WTC11 (cell line): ENCODE measurements around the gene GALNT12.

Source experiments
- ESRRA ChIP-seq: sonication (generic); formaldehyde crosslinking; IDR thresholded peaks from 2 replicates; pipeline ENCODE4 v1.8.1; 2022; ENCODE audit warnings: mild to moderate bottlenecking, missing genetic modification reagents, borderline replicate concordance
- ETV6 ChIP-seq: sonication (generic); formaldehyde crosslinking; IDR thresholded peaks from 2 replicates; pipeline ENCODE4 v1.8.1; 2022; ENCODE audit warnings: mild to moderate bottlenecking, missing genetic modification reagents
- FOXP1 ChIP-seq: sonication (generic); formaldehyde crosslinking; IDR thresholded peaks from 2 replicates; pipeline ENCODE4 v1.8.0; 2022; ENCODE audit warnings: missing genetic modification reagents, mild to moderate bottlenecking, moderate library complexity, borderline replicate concordance
- JUN ChIP-seq: sonication (generic); formaldehyde crosslinking; IDR thresholded peaks from 2 replicates; pipeline ENCODE4 v1.8.0; 2023; ENCODE audit warnings: mild to moderate bottlenecking, missing genetic modification reagents
- NR1H2 ChIP-seq: sonication (generic); formaldehyde crosslinking; IDR thresholded peaks from 2 replicates; pipeline ENCODE4 v1.9.0; 2021; ENCODE audit warnings: mild to moderate bottlenecking, moderate library complexity, missing genetic modification reagents
- TEAD4 ChIP-seq: sonication (generic); formaldehyde crosslinking; IDR thresholded peaks from 2 replicates; pipeline ENCODE4 v1.8.0; 2022; ENCODE audit warnings: mild to moderate bottlenecking, missing genetic modification reagents
- ZBTB21 ChIP-seq: sonication (generic); formaldehyde crosslinking; IDR thresholded peaks from 2 replicates; pipeline ENCODE4 v1.8.1; 2023; ENCODE audit warnings: mild to moderate bottlenecking, missing genetic modification reagents, borderline replicate concordance
- ZNF263 ChIP-seq: sonication (generic); formaldehyde crosslinking; IDR thresholded peaks from 2 replicates; pipeline ENCODE4 v1.8.1; 2022; ENCODE audit warnings: low read depth, mild to moderate bottlenecking, moderate library complexity, missing genetic modification reagents
- TF ChIP-seq, protein P1 (sequence below): fragments of 200-600 bp; IDR thresholded peaks from 2 replicates; pipeline ENCODE4 v1.8.0; 2022; ENCODE audit warnings: antibody characterized with exemption
- TF ChIP-seq, protein P2 (sequence below): sonication (generic); formaldehyde crosslinking; IDR thresholded peaks from 2 replicates; pipeline ENCODE4 v1.8.0; 2022; ENCODE audit warnings: mild to moderate bottlenecking, missing genetic modification reagents
- TF ChIP-seq, protein P3 (sequence below): sonication (generic); formaldehyde crosslinking; IDR thresholded peaks from 2 replicates; pipeline ENCODE4 v1.8.1; 2023; ENCODE audit warnings: mild to moderate bottlenecking, moderate library complexity, missing genetic modification reagents
- TF ChIP-seq, protein P4 (sequence below): sonication (generic); formaldehyde crosslinking; IDR thresholded peaks from 2 replicates; pipeline ENCODE4 v1.8.0; 2022; ENCODE audit warnings: missing genetic modification reagents
- TF ChIP-seq, protein P5 (sequence below): sonication (generic); formaldehyde crosslinking; IDR thresholded peaks from 2 replicates; pipeline ENCODE4 v1.8.0; 2022; ENCODE audit warnings: mild to moderate bottlenecking, missing genetic modification reagents
- TF ChIP-seq, protein P6 (sequence below): sonication (generic); formaldehyde crosslinking; IDR thresholded peaks from 2 replicates; pipeline ENCODE4 v1.8.1; 2023; ENCODE audit warnings: mild to moderate bottlenecking, missing genetic modification reagents, moderate library complexity

DNA sequence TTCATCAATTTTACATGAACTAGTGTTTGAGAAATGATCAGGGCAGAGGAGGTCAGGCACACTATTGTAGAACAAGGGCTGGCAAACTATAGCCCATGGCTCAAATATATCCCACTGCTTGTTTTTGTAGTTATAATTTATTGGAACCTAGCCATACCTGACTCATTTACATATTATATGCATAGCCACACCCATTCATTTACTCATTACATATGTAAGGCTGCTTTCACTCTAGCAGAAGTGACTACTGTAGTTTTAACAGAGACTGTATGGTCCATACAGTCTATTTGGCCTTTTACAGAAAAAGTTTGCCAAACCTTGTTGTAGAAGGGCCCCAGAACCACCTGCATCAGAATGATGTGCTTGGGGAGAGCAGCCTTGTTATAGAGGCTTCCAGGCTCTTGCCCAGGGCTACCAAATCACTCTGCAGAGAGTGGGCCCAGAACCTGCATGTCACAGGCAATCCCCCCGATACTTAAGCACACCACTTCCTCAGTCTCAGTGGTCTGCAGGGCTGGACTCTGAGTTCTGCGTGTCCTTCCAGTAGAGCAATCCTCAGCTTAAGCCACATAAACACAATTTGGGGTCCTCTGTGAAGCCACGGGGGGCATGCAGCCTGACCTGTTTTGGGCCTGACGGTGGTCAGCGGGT lies 17.9 kb upstream of the GALNT12 start:
- TF ChIP-seq, protein P1, sequence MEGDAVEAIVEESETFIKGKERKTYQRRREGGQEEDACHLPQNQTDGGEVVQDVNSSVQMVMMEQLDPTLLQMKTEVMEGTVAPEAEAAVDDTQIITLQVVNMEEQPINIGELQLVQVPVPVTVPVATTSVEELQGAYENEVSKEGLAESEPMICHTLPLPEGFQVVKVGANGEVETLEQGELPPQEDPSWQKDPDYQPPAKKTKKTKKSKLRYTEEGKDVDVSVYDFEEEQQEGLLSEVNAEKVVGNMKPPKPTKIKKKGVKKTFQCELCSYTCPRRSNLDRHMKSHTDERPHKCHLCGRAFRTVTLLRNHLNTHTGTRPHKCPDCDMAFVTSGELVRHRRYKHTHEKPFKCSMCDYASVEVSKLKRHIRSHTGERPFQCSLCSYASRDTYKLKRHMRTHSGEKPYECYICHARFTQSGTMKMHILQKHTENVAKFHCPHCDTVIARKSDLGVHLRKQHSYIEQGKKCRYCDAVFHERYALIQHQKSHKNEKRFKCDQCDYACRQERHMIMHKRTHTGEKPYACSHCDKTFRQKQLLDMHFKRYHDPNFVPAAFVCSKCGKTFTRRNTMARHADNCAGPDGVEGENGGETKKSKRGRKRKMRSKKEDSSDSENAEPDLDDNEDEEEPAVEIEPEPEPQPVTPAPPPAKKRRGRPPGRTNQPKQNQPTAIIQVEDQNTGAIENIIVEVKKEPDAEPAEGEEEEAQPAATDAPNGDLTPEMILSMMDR = no peak
- no peak for TF ChIP-seq ZNF263 (CRISPR knock-in tag)
- no peak for TF ChIP-seq JUN
- TF ChIP-seq, protein P2, sequence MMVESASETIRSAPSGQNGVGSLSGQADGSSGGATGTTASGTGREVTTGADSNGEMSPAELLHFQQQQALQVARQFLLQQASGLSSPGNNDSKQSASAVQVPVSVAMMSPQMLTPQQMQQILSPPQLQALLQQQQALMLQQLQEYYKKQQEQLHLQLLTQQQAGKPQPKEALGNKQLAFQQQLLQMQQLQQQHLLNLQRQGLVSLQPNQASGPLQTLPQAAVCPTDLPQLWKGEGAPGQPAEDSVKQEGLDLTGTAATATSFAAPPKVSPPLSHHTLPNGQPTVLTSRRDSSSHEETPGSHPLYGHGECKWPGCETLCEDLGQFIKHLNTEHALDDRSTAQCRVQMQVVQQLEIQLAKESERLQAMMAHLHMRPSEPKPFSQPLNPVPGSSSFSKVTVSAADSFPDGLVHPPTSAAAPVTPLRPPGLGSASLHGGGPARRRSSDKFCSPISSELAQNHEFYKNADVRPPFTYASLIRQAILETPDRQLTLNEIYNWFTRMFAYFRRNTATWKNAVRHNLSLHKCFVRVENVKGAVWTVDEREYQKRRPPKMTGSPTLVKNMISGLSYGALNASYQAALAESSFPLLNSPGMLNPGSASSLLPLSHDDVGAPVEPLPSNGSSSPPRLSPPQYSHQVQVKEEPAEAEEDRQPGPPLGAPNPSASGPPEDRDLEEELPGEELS (CRISPR knock-in tag) = no peak
- no peak for TF ChIP-seq TEAD4 (CRISPR knock-in tag)
- TF ChIP-seq, protein P3, sequence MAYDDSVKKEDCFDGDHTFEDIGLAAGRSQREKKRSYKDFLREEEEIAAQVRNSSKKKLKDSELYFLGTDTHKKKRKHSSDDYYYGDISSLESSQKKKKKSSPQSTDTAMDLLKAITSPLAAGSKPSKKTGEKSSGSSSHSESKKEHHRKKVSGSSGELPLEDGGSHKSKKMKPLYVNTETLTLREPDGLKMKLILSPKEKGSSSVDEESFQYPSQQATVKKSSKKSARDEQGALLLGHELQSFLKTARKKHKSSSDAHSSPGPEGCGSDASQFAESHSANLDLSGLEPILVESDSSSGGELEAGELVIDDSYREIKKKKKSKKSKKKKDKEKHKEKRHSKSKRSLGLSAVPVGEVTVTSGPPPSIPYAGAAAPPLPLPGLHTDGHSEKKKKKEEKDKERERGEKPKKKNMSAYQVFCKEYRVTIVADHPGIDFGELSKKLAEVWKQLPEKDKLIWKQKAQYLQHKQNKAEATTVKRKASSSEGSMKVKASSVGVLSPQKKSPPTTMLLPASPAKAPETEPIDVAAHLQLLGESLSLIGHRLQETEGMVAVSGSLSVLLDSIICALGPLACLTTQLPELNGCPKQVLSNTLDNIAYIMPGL (CRISPR knock-in tag) = no peak
- TF ChIP-seq, protein P4, sequence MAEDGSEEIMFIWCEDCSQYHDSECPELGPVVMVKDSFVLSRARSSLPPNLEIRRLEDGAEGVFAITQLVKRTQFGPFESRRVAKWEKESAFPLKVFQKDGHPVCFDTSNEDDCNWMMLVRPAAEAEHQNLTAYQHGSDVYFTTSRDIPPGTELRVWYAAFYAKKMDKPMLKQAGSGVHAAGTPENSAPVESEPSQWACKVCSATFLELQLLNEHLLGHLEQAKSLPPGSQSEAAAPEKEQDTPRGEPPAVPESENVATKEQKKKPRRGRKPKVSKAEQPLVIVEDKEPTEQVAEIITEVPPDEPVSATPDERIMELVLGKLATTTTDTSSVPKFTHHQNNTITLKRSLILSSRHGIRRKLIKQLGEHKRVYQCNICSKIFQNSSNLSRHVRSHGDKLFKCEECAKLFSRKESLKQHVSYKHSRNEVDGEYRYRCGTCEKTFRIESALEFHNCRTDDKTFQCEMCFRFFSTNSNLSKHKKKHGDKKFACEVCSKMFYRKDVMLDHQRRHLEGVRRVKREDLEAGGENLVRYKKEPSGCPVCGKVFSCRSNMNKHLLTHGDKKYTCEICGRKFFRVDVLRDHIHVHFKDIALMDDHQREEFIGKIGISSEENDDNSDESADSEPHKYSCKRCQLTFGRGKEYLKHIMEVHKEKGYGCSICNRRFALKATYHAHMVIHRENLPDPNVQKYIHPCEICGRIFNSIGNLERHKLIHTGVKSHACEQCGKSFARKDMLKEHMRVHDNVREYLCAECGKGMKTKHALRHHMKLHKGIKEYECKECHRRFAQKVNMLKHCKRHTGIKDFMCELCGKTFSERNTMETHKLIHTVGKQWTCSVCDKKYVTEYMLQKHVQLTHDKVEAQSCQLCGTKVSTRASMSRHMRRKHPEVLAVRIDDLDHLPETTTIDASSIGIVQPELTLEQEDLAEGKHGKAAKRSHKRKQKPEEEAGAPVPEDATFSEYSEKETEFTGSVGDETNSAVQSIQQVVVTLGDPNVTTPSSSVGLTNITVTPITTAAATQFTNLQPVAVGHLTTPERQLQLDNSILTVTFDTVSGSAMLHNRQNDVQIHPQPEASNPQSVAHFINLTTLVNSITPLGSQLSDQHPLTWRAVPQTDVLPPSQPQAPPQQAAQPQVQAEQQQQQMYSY (CRISPR knock-in tag) = no peak
- TF ChIP-seq, protein P5, sequence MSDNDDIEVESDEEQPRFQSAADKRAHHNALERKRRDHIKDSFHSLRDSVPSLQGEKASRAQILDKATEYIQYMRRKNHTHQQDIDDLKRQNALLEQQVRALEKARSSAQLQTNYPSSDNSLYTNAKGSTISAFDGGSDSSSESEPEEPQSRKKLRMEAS = no peak
- TF ChIP-seq ESRRA (CRISPR knock-in tag) = no peak
- TF ChIP-seq ETV6 = no peak
- no peak for TF ChIP-seq ZBTB21 (CRISPR knock-in tag)
- TF ChIP-seq, protein P6, sequence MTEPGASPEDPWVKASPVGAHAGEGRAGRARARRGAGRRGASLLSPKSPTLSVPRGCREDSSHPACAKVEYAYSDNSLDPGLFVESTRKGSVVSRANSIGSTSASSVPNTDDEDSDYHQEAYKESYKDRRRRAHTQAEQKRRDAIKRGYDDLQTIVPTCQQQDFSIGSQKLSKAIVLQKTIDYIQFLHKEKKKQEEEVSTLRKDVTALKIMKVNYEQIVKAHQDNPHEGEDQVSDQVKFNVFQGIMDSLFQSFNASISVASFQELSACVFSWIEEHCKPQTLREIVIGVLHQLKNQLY (CRISPR knock-in tag) = no peak
- TF ChIP-seq FOXP1 (CRISPR knock-in tag) = no peak
- no peak for TF ChIP-seq NR1H2 (CRISPR knock-in tag)
